Endothelial cell of umbilical vein (primary cell): Measurements from ENCODE around the gene MBTPS1.

Source experiments
- MYC ChIP-seq: IDR thresholded peaks from one replicate; pipeline ENCODE4 v1.6.1; 2011; ENCODE audit warnings: mild to moderate bottlenecking, low read depth, low read length
- POLR2A ChIP-seq: IDR thresholded peaks from 2 replicates; pipeline ENCODE4 v1.6.1; 2012; ENCODE audit warnings: low read depth, mild to moderate bottlenecking, control low read depth, low read length
- POLR2AphosphoS5 ChIP-seq: IDR thresholded peaks from 2 replicates; pipeline ENCODE4 v1.6.1; 2012; ENCODE audit warnings: low read depth, mild to moderate bottlenecking, control low read depth, low read length, moderate library complexity; ENCODE audit not compliant: insufficient read depth
- TF ChIP-seq, protein P1 (sequence below), 2 donors: IDR thresholded peaks; 1 replicate in 1 of 2; 2 replicates in 1 of 2; pipeline ENCODE4 v1.5.1; 2011; ENCODE audit warnings: low read length in 2 of 2, mild to moderate bottlenecking in 2 of 2, moderate library complexity in 2 of 2, control low read depth in 1 of 2, inconsistent platforms in 1 of 2, low read depth in 1 of 2; ENCODE audit not compliant: insufficient read depth in 1 of 2; ENCODE audit errors: extremely low read depth in 1 of 2

DNA sequence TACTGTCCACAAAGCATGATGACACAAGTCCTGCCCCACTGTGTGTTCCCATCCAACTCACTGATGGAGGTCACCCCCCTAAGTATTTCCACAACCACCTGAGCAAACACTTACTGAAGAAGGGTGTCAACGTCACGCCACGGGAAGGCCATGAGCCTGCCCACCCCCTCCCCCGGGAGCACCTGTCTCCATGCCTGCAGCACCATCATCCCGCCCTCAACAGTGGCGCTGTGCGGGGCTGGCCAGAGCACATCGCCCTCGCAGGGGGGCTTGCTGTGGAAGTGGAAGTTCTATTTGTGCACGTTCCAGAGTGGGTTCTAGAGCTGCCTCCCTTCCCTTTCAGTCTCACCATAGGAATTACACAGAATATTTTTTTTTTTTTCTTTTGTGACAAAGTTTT is 4.3 kb upstream of the MBTPS1 start:
- TF ChIP-seq, protein P1, sequence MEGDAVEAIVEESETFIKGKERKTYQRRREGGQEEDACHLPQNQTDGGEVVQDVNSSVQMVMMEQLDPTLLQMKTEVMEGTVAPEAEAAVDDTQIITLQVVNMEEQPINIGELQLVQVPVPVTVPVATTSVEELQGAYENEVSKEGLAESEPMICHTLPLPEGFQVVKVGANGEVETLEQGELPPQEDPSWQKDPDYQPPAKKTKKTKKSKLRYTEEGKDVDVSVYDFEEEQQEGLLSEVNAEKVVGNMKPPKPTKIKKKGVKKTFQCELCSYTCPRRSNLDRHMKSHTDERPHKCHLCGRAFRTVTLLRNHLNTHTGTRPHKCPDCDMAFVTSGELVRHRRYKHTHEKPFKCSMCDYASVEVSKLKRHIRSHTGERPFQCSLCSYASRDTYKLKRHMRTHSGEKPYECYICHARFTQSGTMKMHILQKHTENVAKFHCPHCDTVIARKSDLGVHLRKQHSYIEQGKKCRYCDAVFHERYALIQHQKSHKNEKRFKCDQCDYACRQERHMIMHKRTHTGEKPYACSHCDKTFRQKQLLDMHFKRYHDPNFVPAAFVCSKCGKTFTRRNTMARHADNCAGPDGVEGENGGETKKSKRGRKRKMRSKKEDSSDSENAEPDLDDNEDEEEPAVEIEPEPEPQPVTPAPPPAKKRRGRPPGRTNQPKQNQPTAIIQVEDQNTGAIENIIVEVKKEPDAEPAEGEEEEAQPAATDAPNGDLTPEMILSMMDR (IDR thresholded peaks at IDR 0.05; ENCODE audit: extremely low read depth in 1 of 2, insufficient read depth in 1 of 2, low read depth in 1 of 2, low read length in 2 of 2), result no peak
- TF ChIP-seq MYC (no peak), POLR2AphosphoS5 (no peak), POLR2A (no peak)
